NT2/D1 (cell line): ENCODE measurements around the gene PHETA1.
A peak's percentile ranks its signal among the peaks of the same experiment; 100 is the strongest.

Source experiments
- DNase-seq: peaks from one replicate; pipeline ENCODE4 v3.0.0-alpha.2; 2011; ENCODE audit warnings: low read depth, low spot score
- H3K27me3 ChIP-seq: 2 replicates; pipeline ENCODE4 v1.6.0; 2011; ENCODE audit warnings: mild to moderate bottlenecking; ENCODE audit not compliant: insufficient read length, insufficient read depth
- H3K36me3 ChIP-seq: 2 replicates; pipeline ENCODE4 v1.6.1; 2011; ENCODE audit warnings: mild to moderate bottlenecking, low read length, mixed read lengths; ENCODE audit not compliant: insufficient read depth, insufficient read length
- H3K4me1 ChIP-seq: 2 replicates; pipeline ENCODE4 v1.5.1; 2011; ENCODE audit not compliant: insufficient read depth, insufficient read length
- H3K4me3 ChIP-seq: 2 replicates; pipeline ENCODE4 v1.5.1; 2011; ENCODE audit warnings: low read depth; ENCODE audit not compliant: insufficient read length
- H3K9ac ChIP-seq: 2 replicates; pipeline ENCODE4 v1.6.0; 2011; ENCODE audit warnings: low read depth; ENCODE audit not compliant: insufficient read length
- H3K9me3 ChIP-seq: 2 replicates; pipeline ENCODE4 v1.5.1; 2011; ENCODE audit warnings: mild to moderate bottlenecking, low read length; ENCODE audit not compliant: insufficient read depth
- SUZ12 ChIP-seq: IDR thresholded peaks from 2 replicates; pipeline ENCODE4 v1.6.1; 2011; ENCODE audit not compliant: insufficient read length, insufficient read depth; ENCODE audit errors: extremely low read depth
- YY1 ChIP-seq: IDR thresholded peaks from 2 replicates; pipeline ENCODE4 v1.6.1; 2011; ENCODE audit not compliant: insufficient read length, insufficient read depth
- ZNF274 ChIP-seq: IDR thresholded peaks from 2 replicates; pipeline ENCODE4 v1.6.1; 2011; ENCODE audit warnings: mild to moderate bottlenecking, low read depth, low read length

PHETA1 gene

DNA sequence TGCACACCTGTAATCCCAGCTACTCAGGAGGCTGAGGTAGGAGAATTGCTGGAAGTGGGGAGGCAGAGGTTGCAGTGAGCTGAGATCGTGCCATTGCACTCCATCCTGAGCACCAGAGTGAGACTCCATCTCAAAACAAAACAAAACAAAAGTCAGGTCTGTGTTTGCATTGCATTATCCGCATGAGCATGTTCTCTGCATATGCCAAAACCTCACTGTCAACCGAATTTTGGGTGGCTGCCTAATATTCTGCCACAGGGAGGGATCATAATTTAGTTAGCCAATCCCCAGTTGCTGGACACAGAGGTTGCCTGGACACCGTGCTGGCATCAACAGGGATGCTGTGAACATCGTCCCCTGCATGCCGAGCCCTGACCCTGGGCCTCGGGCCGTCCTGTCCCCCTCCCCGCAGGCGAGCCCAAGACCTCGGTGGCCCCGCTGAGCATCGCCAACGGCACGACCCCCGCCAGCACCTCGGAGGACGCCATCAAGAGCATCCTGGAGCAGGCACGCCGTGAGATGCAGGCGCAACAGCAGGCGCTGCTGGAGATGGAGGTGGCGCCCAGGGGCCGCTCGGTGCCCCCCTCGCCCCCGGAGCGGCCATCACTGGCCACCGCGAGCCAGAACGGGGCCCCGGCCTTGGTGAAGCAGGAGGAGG is 49.2 kb downstream of the PHETA1 start:
- no peaks in the 10 kb centered on the region for H3K27me3 ChIP-seq
- H3K36me3 ChIP-seq, result no peaks in the 10 kb centered on the region

DNA sequence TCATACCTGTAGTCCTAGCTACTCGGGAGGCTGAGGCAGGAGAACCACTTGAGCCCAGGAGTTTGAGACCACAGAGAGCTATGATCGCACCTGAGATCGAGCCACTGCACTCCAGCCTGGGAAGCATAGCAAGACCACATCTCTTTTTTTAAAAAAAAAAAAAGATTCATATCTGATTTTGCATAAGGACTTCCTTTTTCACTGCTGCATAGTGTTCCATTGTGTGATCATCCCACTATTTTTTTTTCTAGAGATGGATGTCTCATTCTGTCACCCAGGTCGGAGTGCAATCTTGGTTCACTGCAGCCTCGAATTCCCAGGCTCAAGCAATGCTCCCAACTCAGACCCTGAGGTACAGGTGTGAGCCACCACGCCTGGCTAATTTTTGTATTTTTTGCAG is 50.4 kb downstream of the PHETA1 start:
- no peak overlapping the region for H3K9ac ChIP-seq
- H3K4me3 ChIP-seq, result no peak overlapping the region
- H3K9me3 ChIP-seq, result no peaks in the 10 kb centered on the region
- H3K4me1 ChIP-seq, result no peaks in the 10 kb centered on the region
- TF ChIP-seq SUZ12 (no peak), ZNF274 (no peak)
- H3K36me3 ChIP-seq, result no peaks in the 10 kb centered on the region
- DNase-seq, result no peak
- no peaks in the 10 kb centered on the region for H3K27me3 ChIP-seq

More for the DNA sequence above, 49.2 kb downstream of the PHETA1 start:
- Histone ChIP-seq H3K9ac (no peak overlapping the region), H3K4me3 (no peak overlapping the region), H3K9me3 (no peaks in the 10 kb centered on the region), H3K4me1 (no peaks in the 10 kb centered on the region)
- no peak for DNase-seq
- TF ChIP-seq SUZ12, result no peak
- TF ChIP-seq ZNF274, result no peak
- TF ChIP-seq YY1, result no peak

DNA sequence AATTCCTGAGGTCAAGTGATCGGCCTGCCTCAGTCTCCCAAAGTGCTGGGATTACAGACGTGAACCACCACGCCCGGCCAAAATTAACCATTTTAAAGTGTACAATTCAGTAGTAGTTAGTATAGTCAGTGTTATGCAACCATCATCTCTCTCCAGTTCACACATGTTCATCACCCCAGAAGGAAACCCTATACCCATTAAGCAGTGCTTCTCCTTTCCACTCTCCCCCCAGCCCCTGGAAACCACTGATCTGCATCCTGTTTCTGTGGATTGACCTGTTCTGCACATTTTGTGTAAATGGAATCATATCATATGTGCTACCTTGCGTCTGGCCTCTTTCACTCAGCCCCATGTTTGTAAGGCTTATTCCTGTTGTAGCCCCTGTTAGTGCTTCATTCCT is 52.2 kb downstream of the PHETA1 start:
- H3K9me3 ChIP-seq, result no peaks in the 10 kb centered on the region
- no peak overlapping the region for H3K4me3 ChIP-seq
- H3K9ac ChIP-seq, result no peak overlapping the region
- DNase-seq, result no peak
- H3K27me3 ChIP-seq, result no peaks in the 10 kb centered on the region
- TF ChIP-seq SUZ12 (no peak), ZNF274 (no peak), YY1 (no peak)
- no peaks in the 10 kb centered on the region for H3K4me1 ChIP-seq
- H3K36me3 ChIP-seq, result peaks cover 3% of the 10 kb centered on the region

DNA sequence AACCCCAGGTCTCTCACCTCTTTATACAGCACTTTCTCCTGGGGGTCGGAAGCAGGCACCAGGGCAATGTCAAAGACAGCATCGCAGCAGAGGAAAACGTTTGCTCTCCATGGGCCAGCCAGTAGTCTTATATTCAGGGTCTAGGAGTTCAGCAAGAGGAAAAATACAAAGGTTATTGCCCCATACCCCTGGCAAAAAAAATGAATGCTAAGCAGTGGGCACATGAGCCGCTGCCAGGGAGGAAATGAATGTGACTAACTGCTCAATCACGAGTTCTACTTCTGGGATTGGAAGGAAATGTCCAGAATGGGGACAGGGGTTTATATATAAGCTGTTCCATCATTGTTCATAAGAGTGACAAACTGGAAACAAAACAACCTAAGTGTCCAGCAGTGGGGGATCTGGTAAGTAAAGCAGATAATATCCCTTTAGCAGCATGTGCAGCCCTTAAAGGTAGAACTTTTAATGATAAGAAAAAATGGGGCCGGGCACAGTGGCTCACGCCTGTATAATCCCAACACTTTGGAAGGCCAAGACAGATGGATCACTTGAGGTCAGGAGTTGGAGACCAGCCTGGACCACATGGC is 53.8 kb downstream of the PHETA1 start:
- Histone ChIP-seq H3K9me3 (no peaks in the 10 kb centered on the region), H3K4me1 (peaks cover 4% of the 10 kb centered on the region), H3K36me3 (peaks cover 3% of the 10 kb centered on the region), H3K4me3 (no peak overlapping the region), H3K9ac (no peak overlapping the region), H3K27me3 (no peaks in the 10 kb centered on the region)
- DNase-seq, result no peak
- no peak for TF ChIP-seq SUZ12
- no peak for TF ChIP-seq YY1
- TF ChIP-seq ZNF274, result no peak

GRCh38 chr12:111313833-111314259 is 55.0 kb downstream of the PHETA1 start:
- Histone ChIP-seq H3K36me3 (peaks cover 3% of the 10 kb centered on the region), H3K9me3 (no peaks in the 10 kb centered on the region), H3K4me1 (peaks cover 4% of the 10 kb centered on the region), H3K9ac (peak overlapping the region; percentile 33), H3K4me3 (no peak overlapping the region), H3K27me3 (no peaks in the 10 kb centered on the region)
- TF ChIP-seq SUZ12 (no peak), YY1 (no peak), ZNF274 (no peak)
- peak; percentile 90 for DNase-seq

DNA sequence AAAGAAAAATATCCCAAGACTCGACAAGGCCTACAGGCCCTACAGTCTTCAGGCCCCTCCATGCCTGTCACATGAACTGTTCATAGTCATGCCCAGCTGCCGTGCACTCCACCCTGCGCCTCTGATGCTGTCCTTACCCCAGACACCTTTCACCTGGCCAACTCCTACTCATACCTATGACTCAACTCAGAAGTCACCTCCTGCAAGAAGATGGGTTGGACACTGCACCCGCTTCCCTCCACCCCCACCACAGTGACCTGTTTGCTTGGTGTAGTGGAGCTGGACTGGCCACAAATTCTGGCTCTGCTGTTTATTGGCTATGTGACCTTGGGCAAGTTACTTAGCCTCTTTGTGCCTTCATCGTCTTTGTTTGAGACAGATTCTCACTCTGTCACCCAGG is 56.2 kb downstream of the PHETA1 start:
- no peak overlapping the region for H3K4me3 ChIP-seq
- no peak for TF ChIP-seq YY1
- no peak for TF ChIP-seq SUZ12
- no peak for TF ChIP-seq ZNF274
- H3K9me3 ChIP-seq, result no peaks in the 10 kb centered on the region
- DNase-seq, result no peak
- peaks cover 4% of the 10 kb centered on the region for H3K4me1 ChIP-seq
- peaks cover 3% of the 10 kb centered on the region for H3K36me3 ChIP-seq
- no peaks in the 10 kb centered on the region for H3K27me3 ChIP-seq
- no peak overlapping the region for H3K9ac ChIP-seq

DNA sequence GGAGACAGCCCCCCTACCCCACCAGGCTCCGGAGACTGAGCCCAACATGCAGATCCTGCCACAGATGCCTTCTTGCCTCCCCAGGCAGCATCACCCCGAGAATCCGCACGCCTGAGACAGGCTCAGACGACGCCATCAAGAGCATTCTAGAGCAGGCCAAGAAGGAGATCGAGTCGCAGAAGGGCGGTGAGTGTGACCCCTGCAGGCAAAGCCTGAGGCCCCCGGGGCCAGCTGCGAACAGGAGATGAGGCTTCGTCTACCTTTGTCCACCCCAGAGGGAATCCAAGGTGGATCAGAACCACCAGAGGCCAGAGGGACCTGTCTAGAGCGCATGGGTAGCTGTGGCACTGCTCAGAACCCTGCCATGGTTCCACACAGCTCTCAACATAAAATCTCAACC is 56.9 kb downstream of the PHETA1 start:
- H3K9ac ChIP-seq, result no peak overlapping the region
- H3K27me3 ChIP-seq, result no peaks in the 10 kb centered on the region
- no peak for TF ChIP-seq YY1
- TF ChIP-seq ZNF274, result no peak
- TF ChIP-seq SUZ12, result no peak
- no peak overlapping the region for H3K4me3 ChIP-seq
- peaks cover 3% of the 10 kb centered on the region for H3K36me3 ChIP-seq
- DNase-seq, result no peak
- peaks cover 4% of the 10 kb centered on the region for H3K4me1 ChIP-seq
- H3K9me3 ChIP-seq, result peaks cover 1% of the 10 kb centered on the region; the same call in 1 of the 2 replicates
